ENCODE data around the gene NFKBIA. TPM values are rescaled to one million over a fixed set of nuclear protein-coding genes. Genes with fewer than 3 reads are reported as not detected.

Gene NFKBIA
- total RNA-seq, 4 donors from 2014 or later = 238 to 708 (median 364) TPM

DNA sequence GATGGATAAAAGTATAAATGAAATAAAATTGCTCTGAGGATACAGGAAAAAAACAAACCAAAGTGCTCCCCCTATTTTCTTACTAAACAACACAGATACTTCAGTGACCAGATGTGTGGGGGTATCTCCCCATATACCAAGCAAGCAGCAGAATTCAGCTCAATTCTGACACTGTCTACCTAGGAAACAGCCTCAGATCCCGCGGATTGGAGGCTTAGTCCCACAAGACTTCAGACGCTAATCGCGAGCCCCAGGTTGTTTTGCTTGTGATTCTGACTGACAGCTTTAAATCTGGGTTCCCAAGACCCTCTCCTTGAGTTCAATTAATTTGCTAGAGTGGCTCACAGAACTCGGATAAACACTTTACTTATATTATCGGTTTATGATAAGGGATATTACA, 17.3 kb downstream of the NFKBIA start:
- no peak for TF ChIP-seq CTCF (IDR thresholded peaks at IDR 0.05; ENCODE audit: low read depth)

- TF ChIP-seq CTCF (IDR thresholded peaks at IDR 0.05; ENCODE audit: low read depth) = no peak
These were observed 17.9 kb downstream of the NFKBIA start for GRCh38 chr14:35386673-35387125.

- TF ChIP-seq CTCF (IDR thresholded peaks at IDR 0.05; ENCODE audit: low read depth) = no peak
These were observed 19.3 kb downstream of the NFKBIA start for GRCh38 chr14:35385042-35385839.

- no peak for TF ChIP-seq CTCF (IDR thresholded peaks at IDR 0.05; ENCODE audit: low read depth)
These were observed 20.0 kb downstream of the NFKBIA start for GRCh38 chr14:35384455-35385041.

GRCh38 chr14:35383569-35384454, 20.7 kb downstream of the NFKBIA start:
- TF ChIP-seq CTCF (IDR thresholded peaks at IDR 0.05; ENCODE audit: low read depth) = no peak

DNA sequence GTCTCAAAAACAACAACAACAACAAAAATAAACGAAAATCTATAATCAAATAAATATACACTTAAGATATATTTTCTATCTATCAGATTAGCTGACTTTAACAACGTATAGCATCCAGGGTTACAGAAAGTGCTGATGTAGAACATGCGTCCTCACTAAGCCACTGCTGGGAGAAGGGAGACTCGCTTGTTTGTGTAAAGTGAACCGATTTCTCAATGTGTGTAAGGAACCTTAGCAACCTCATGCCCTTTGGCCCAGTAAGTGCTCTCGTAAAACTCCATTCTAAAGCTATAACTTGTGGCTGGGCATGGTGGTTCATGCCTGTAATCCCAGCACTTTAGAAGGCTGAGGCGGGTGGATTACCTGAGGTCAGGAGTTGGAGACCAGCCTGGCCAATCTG, 23.8 kb downstream of the NFKBIA start:
- TF ChIP-seq CTCF (IDR thresholded peaks at IDR 0.05; ENCODE audit: low read depth) = no peak

All from subcutaneous adipose tissue (tissue), 4 donors.